H1 (cell line): ENCODE data around the gene CD34. TPM values are rescaled to one million over a fixed set of nuclear protein-coding genes. Genes with fewer than 3 reads are reported as not detected.

Source experiments
- ASH2L ChIP-seq: fragments of 200-600, 300-600 bp; sonication (generic); IDR thresholded peaks from one replicate; pipeline ENCODE4 v1.7.1; 2017; ENCODE audit warnings: low read length
- BRCA1 ChIP-seq: IDR thresholded peaks from 2 replicates; pipeline ENCODE4 v1.6.1; 2012; ENCODE audit warnings: low read depth, low read length, improper control_type of control experiment
- CBX8 ChIP-seq: fragments of 300-800, 300-1000 bp; sonication (generic); IDR thresholded peaks from 2 replicates; pipeline ENCODE4 v1.7.1; 2016; ENCODE audit warnings: low read depth, low read length, borderline replicate concordance
- CTCF ChIP-seq, 3 experiments: IDR thresholded peaks; 1 replicate in 2 of 3; 2 replicates in 1 of 3; pipeline versions ENCODE4 v1.5.1 to v1.6.1; 2011; ENCODE audit warnings: low read length in 3 of 3, mild to moderate bottlenecking in 3 of 3, inconsistent platforms in 2 of 3, low read depth in 1 of 3, moderate library complexity in 1 of 3; ENCODE audit not compliant: insufficient read depth in 1 of 3; ENCODE audit errors: control extremely low read depth in 1 of 3
- EGR1 ChIP-seq: IDR thresholded peaks from 2 replicates; pipeline ENCODE4 v1.6.1; 2011; ENCODE audit warnings: low read depth, low read length, borderline replicate concordance
- JUN ChIP-seq: IDR thresholded peaks from 2 replicates; pipeline ENCODE4 v1.6.1; 2011; ENCODE audit warnings: low read depth, mild to moderate bottlenecking, improper control_type of control experiment, low read length
- JUND ChIP-seq: IDR thresholded peaks from 2 replicates; pipeline ENCODE4 v1.6.1; 2011; ENCODE audit warnings: mild to moderate bottlenecking, improper control_type of control experiment, low read length
- KDM5A ChIP-seq: fragments of 200-600 bp; IDR thresholded peaks from 2 replicates; pipeline ENCODE4 v1.7.1; 2012; ENCODE audit warnings: mild to moderate bottlenecking, low read length, inconsistent platforms, mixed read lengths
- NANOG ChIP-seq: IDR thresholded peaks from 2 replicates; pipeline ENCODE4 v1.6.1; 2011; ENCODE audit warnings: low read length, low read depth, mild to moderate bottlenecking, inconsistent platforms; ENCODE audit not compliant: insufficient read depth, poor library complexity, severe bottlenecking
- RFX5 ChIP-seq: IDR thresholded peaks from 2 replicates; pipeline ENCODE4 v1.6.1; 2011; ENCODE audit warnings: low read depth, low read length, improper control_type of control experiment, borderline replicate concordance
- TCF12 ChIP-seq: IDR thresholded peaks from 2 replicates; pipeline ENCODE4 v1.6.1; 2011; ENCODE audit warnings: low read depth, mild to moderate bottlenecking, low read length
- polyA plus RNA-seq, 7 experiments: library from polyadenylated mRNA; depleted of rRNA in 3 of 7; stranded (reverse) in 5 of 7; unstranded in 2 of 7; fragments of >200 nt in 5 of 7; fragments of 200-250 nt in 2 of 7; gene quantifications; 1 replicate in 5 of 7; 2 replicates in 1 of 7; 4 replicates in 1 of 7; pipeline versions ENCODE4 v1.2.1 to v1.2.3, GENCODE V29; 2011 to 2013; ENCODE audit warnings: missing spikeins in 2 of 7, mixed read lengths in 2 of 7
- total RNA-seq: library from RNA; stranded (reverse); fragmentation: NEBNext Ultra II Directional; extraction: Animal tissue kit (Norgen Biotek cat#: 25700); gene quantifications from 2 replicates; pipeline ENCODE4 v1.2.1, GENCODE V29; 2021

The CD34 gene
- total and polyA plus RNA-seq, 2 of the 8 experiments (the other 6 are each of a cell fraction or from before 2014, with no cell fraction given) = 0.39 to 0.54 TPM

DNA sequence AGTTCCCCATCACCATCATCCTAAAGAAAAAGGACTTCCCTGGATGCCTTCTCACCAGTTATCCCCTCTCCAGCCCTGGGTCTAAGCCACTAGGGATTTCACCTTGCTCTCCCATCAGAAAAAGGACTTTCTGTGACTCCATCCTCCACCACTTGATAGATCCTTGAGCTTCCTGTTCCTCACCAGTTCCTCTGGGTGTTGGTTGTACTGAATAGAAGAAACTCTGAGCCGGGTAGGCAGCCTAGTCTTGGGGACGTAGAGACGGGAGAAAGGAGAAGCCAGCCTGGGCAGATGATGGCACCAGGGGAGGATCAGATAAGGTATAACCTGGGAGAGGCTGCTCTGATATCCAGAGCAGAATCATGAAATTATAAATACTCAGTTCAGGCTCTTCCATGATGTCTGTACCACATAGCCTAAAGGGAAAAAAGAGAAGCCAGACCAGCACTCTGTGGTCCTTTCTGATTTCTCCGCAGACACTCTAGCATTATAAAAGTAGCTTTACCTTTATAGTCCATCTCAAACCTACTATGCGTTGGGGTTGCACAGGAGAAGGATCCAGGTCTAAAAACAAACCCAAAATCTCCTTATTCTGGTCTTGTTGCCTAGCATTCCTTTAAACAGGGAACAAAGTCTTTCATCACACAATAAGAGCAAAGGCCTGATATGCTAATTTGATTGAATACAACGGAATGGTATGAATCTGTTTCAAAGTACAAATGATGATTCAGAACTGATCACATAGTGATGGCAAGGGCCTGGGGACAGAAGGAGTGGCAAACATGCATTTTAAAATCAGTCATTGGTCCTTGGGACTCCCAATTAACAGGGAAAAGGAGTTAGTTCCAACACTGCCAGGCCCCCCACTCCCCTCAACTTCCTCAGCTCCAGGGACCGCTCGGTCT is 1.2 kb upstream of the CD34 start (continued):
- TF ChIP-seq EGR1 (no peak), RFX5 (no peak), BRCA1 (no peak), TCF12 (no peak), JUND (no peak), CTCF (IDR thresholded peaks at IDR 0.05; ENCODE audit: control extremely low read depth in 1 of 3, insufficient read depth in 1 of 3, low read depth in 1 of 3, low read length in 3 of 3) (no peak), NANOG (no peak), CBX8 (no peak), ASH2L (no peak), KDM5A (no peak), JUN (no peak)
